Measurements from ENCODE around the gene GRHL1.
"Not testable (repeated sequence)": the region's sequence is repeated elsewhere in the genome, so short reads cannot be mapped to it uniquely, and the experiment has no call there.

The GRHL1 gene

DNA sequence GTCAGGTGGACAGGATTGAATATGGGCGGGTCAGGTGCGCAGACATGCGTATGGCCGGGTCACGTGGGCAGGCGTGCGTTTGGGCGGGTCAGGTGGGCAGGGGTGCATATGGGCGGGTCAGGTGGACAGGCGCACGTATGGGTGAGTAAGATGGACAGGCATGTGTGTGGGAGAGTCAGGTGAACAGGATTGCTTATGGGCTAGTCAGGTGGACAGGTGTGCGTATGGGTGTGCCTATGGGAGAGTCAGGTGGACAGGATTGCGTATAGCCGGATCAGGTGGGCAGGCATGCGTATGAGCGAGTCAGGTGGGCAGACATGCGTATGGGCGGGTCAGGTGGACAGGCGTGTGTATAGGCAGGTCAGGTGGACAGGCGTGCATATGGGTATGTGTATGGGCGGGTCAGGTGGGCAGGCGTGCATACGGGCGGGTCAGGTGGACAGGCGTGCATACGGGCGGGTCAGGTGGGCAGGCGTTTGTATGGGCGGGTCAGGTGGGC is 61.5 kb downstream of the GRHL1 start:
- DNase-seq (ENCODE audit: low read depth), result no peak
- no peak for TF ChIP-seq CTCF (IDR thresholded peaks at IDR 0.05; ENCODE audit: insufficient read depth, low read depth, low read length, missing control alignments)
- H3K4me3 ChIP-seq (ENCODE audit: low read length), result no peak overlapping the region

GRCh38 chr2:10013651-10014417 is 62.3 kb downstream of the GRHL1 start:
- H3K4me3 ChIP-seq (ENCODE audit: low read length); DNase-seq (ENCODE audit: low read depth): not testable (repeated sequence)

DNA sequence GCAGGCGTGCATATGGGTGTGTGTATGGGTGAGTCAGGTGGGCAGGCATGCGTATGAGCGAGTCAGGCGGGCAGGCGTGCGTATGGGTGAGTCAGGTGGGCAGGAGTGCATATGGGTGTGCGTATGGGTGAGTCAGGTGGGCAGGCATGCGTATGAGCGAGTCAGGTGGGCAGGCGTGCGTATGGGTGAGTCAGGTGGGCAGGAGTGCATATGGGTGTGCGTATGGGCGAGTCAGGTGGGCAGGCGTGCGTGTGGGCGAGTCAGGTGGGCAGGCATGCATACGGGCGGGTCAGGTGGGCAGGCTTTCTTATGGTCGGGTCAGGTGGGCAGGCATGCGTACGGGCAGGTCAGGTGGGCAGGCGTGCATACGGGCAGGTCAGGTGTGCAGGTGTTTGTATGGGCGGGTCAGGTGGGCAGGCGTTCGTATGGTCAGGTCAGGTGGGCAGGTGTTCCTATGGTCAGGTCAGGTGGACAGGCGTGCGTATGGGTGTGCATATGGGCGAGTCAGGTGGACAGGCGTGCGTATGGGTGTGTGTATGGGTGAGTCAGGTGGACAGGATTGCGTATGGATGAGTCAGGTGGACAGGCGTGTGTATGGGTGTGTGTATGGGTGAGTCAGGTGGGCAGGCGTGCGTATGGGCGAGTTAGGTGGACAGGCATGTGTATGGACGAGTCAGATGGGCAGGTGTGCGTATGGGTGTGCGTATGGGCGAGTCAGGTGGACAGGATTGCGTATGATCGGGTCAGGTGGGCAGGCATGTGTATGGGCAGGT is 63.1 kb downstream of the GRHL1 start:
- peak; percentile 96 for DNase-seq (ENCODE audit: low read depth)
- TF ChIP-seq CTCF (IDR thresholded peaks at IDR 0.05; ENCODE audit: insufficient read depth, low read depth, low read length, missing control alignments), result no peak
- H3K4me3 ChIP-seq (ENCODE audit: low read length), result no peak overlapping the region

GRCh38 chr2:10015376-10015989 is 64.0 kb downstream of the GRHL1 start:
- not testable (repeated sequence) for H3K4me3 ChIP-seq (ENCODE audit: low read length); DNase-seq (ENCODE audit: low read depth)

DNA sequence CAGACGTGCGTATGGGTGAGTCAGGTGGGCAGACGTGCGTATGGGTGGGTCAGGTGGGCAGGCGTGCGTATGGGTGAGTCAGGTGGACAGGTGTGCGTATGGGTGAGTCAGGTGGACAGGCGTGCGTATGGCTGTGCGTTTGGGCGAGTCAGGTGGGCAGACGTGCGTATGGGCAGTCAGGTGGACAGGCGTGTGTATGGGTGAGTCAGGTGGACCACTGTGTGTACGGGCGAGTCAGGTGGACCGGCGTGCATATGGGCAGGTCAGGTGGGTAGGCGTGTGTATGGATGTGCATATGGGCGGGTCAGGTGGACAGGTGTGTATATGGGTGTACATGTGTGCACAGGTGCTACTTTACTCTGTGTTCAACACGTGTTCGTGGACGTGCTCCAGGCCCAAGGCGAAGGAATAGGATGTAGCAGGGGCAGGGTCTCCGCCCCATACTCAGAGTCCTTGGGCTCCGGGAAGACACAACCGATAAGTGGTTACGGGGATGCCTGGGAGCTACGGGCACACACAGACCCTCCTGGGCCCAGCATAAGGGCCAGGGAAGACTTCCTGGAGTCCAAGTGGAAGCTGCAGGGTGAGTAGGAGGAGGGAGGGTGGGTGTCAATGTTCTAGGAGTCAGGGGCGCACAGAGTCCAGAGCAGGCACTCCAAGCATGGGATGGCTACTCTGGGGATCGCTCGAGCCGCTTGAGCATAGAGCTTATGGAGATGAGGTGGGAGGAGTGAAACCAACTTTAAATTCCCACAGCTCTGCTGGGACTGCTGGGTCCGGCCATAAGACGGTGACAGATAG is 64.7 kb downstream of the GRHL1 start:
- no peak overlapping the region for H3K4me3 ChIP-seq (ENCODE audit: low read length)
- no peak for DNase-seq (ENCODE audit: low read depth)
- TF ChIP-seq CTCF (IDR thresholded peaks at IDR 0.05; ENCODE audit: insufficient read depth, low read depth, low read length, missing control alignments), result no peak

GRCh38 chr2:10016802-10017258 is 65.3 kb downstream of the GRHL1 start:
- no peak overlapping the region for H3K4me3 ChIP-seq (ENCODE audit: low read length)
- TF ChIP-seq CTCF (IDR thresholded peaks at IDR 0.05; ENCODE audit: insufficient read depth, low read depth, low read length, missing control alignments), result no peak
- DNase-seq (ENCODE audit: low read depth), result no peak

DNA sequence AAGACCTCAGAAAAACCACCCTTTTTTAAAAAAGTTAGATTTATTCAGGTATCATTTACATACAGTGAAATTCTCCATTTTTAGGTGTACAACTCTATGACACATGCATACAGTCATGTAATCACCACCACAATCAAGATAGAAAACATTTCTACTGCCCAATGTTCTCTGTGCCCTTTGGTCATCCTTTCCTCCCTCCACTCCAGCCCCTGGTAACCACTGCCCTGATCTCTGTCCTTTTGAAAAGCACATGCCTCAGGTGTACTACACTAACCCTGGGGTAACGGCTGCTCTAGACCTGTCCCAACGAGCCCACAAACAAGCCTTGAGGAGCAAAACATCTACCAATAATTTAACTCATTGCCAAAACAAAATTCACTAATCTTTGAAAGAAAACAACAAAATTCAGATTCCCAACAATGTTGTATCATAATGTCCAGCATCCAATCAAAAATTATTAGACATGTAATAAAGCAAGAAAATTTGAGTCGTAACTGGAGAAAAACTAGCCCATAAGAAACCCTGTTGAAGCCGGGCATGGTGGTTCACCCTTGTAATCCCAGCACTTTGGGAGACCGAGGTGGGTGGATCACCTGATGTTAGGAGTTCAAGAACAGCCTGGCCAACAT is 65.9 kb downstream of the GRHL1 start:
- DNase-seq (ENCODE audit: low read depth), result no peak
- no peak for TF ChIP-seq CTCF (IDR thresholded peaks at IDR 0.05; ENCODE audit: insufficient read depth, low read depth, low read length, missing control alignments)

More for the DNA sequence above, 65.9 kb downstream of the GRHL1 start:
- no peak overlapping the region for H3K4me3 ChIP-seq (ENCODE audit: low read length)
